B cell (primary cell): Measurements from ENCODE around the gene SEPHS2. TPM values are rescaled to one million over a fixed set of nuclear protein-coding genes. Genes with fewer than 3 reads are reported as not detected.

Experiments
- ATAC-seq: fragments of 200-7000 bp; cut with Tn5 transposase; one replicate; pipeline ENCODE4 v1.10.0; 2021; ENCODE audit warnings: low read depth, mild to moderate bottlenecking, moderate number of reproducible peaks, moderate library complexity
- CTCF ChIA-PET: fragments of 350-600 bp; sonication (Branson Sonifier 250); formaldehyde crosslinking; loops from one replicate; lab custom pipeline; 2021; ENCODE audit warnings: antibody characterized with exemption, inconsistent platforms; lab: Charles Lee
- POLR2A ChIA-PET: fragments of 350-600 bp; sonication (Branson Sonifier 250); formaldehyde crosslinking; loops from one replicate; lab custom pipeline; 2021; ENCODE audit warnings: antibody characterized with exemption; lab: Charles Lee
- DNase-seq: peaks from one replicate; pipeline ENCODE4 v3.0.0; 2013
- H2AFZ ChIP-seq: 2 replicates; pipeline ENCODE4 v1.6.1; 2012; ENCODE audit warnings: mild to moderate bottlenecking, low read depth, low read length; ENCODE audit not compliant: insufficient read depth, poor library complexity, severe bottlenecking
- H3K27ac ChIP-seq, 2 donors: 1 replicate in 1 of 2; 2 replicates in 1 of 2; pipeline ENCODE4 v1.5.1; 2012 to 2013; ENCODE audit warnings: low read length in 2 of 2, mild to moderate bottlenecking in 2 of 2, moderate library complexity in 1 of 2
- H3K27me3 ChIP-seq, 4 experiments: fragments of 200-600 bp in 1 of 4; sonication (generic) in 1 of 4; replicated peaks in 1 of 4; 1 replicate in 2 of 4; 2 replicates in 2 of 4; pipeline versions ENCODE4 v1.6.1 to v1.7.0; 2013 to 2016; ENCODE audit warnings: low read length in 3 of 4, mild to moderate bottlenecking in 2 of 4, mixed read lengths in 1 of 4, moderate library complexity in 1 of 4; ENCODE audit not compliant: insufficient read depth in 4 of 4, control insufficient read depth in 3 of 4; ENCODE audit errors: control extremely low read depth in 1 of 4
- H3K36me3 ChIP-seq, 2 experiments: replicated peaks in 1 of 2; 1 replicate in 1 of 2; 2 replicates in 1 of 2; pipeline versions ENCODE4 v1.6.1 to v1.7.1; 2013; ENCODE audit warnings: low read length in 1 of 2; ENCODE audit not compliant: insufficient read depth in 2 of 2, control insufficient read depth in 1 of 2; ENCODE audit errors: control extremely low read depth in 1 of 2, extremely low read depth in 1 of 2
- H3K4me1 ChIP-seq, 2 donors: fragments of 200-600 bp in 1 of 2; sonication (generic) in 1 of 2; 1 replicate in 1 of 2; 2 replicates in 1 of 2; pipeline versions ENCODE4 v1.5.1 to v1.6.1; 2013 to 2017; ENCODE audit warnings: low read length in 2 of 2; ENCODE audit not compliant: control insufficient read depth in 2 of 2, insufficient read depth in 2 of 2
- H3K4me2 ChIP-seq: replicated peaks from 2 replicates; pipeline ENCODE3; 2012; ENCODE audit warnings: mild to moderate bottlenecking, low read depth, low read length; ENCODE audit not compliant: poor library complexity, severe bottlenecking
- H3K4me3 ChIP-seq, 5 experiments: fragments of 200-600 bp in 1 of 5; sonication (generic) in 1 of 5; 1 replicate in 3 of 5; 2 replicates in 2 of 5; pipeline versions ENCODE4 v1.5.1 to v1.7.0; 2011 to 2016; ENCODE audit warnings: low read length in 4 of 5, mild to moderate bottlenecking in 4 of 5, low read depth in 2 of 5, control low read depth in 1 of 5, moderate library complexity in 1 of 5; ENCODE audit not compliant: insufficient read depth in 1 of 5; ENCODE audit errors: control extremely low read depth in 1 of 5, extremely low read depth in 1 of 5
- H3K79me2 ChIP-seq: fragments of 200-600 bp; sonication (generic); one replicate; pipeline ENCODE4 v1.6.0; 2016; ENCODE audit warnings: low read length; ENCODE audit not compliant: control insufficient read depth, insufficient read depth
- H3K9ac ChIP-seq: fragments of 200-600 bp; sonication (generic); 2 replicates; pipeline ENCODE4 v1.6.1; 2017; ENCODE audit warnings: mild to moderate bottlenecking, low read length, moderate library complexity
- H3K9me3 ChIP-seq, 3 donors: one replicate each; pipeline versions ENCODE4 v1.6.1 to v1.7.1; 2013; ENCODE audit warnings: low read length in 2 of 3; ENCODE audit not compliant: control insufficient read depth in 2 of 3, insufficient read depth in 1 of 3; ENCODE audit errors: control extremely low read depth in 1 of 3
- H4K20me1 ChIP-seq: 2 replicates; pipeline ENCODE4 v1.6.0; 2012; ENCODE audit warnings: mild to moderate bottlenecking, low read length; ENCODE audit not compliant: insufficient read depth, control insufficient read depth, poor library complexity, severe bottlenecking
- H3K27ac Mint-ChIP-seq: one replicate; pipeline ENCODE4 v1.8.0; 2021; ENCODE audit warnings: mixed read lengths
- H3K27me3 Mint-ChIP-seq: one replicate; pipeline ENCODE4 v1.8.0; 2021; ENCODE audit warnings: mixed read lengths
- H3K4me1 Mint-ChIP-seq: one replicate; pipeline ENCODE4 v1.8.0; 2021; ENCODE audit warnings: mixed read lengths
- H3K4me3 Mint-ChIP-seq: one replicate; pipeline ENCODE4 v1.8.0; 2021; ENCODE audit warnings: mixed read lengths
- H3K9me3 Mint-ChIP-seq: one replicate; pipeline ENCODE4 v1.8.0; 2022; ENCODE audit warnings: mixed read lengths; ENCODE audit not compliant: insufficient read depth
- CTCF ChIP-seq: fragments of 200-600 bp; IDR thresholded peaks from one replicate; pipeline ENCODE4 v1.8.0; 2022; ENCODE audit warnings: antibody characterized with exemption, mild to moderate bottlenecking
- EZH2 ChIP-seq: IDR thresholded peaks from 2 replicates; pipeline ENCODE4 v1.6.1; 2012; ENCODE audit warnings: borderline replicate concordance, low read depth, mild to moderate bottlenecking, moderate library complexity, low read length; ENCODE audit not compliant: insufficient read depth, poor library complexity, severe bottlenecking
- WGBS: methylation state at CpG from one replicate; pipeline ENCODE4 v1.1.5; 2013; ENCODE audit warnings: missing lambda C conversion rate; ENCODE audit not compliant: insufficient coverage; 5-methylcytosine and 5-hydroxymethylcytosine counted together
- intact Hi-C: fragments of 100-400 bp; cut with micrococcal nuclease; formaldehyde crosslinking; loops from one replicate; pipeline ENCODE4 v1.10.0; 2022
- polyA plus RNA-seq: library from polyadenylated mRNA; depleted of rRNA; stranded (reverse); fragments of >200 nt; gene quantifications from 2 replicates; pipeline ENCODE4 v1.2.3, GENCODE V29; 2012
- total RNA-seq, 2 donors: library from RNA; stranded (reverse); fragments of 120-200 nt in 1 of 2; gene quantifications; 1 replicate in 1 of 2; 2 replicates in 1 of 2; pipeline versions ENCODE4 v1.2.3 to v1.2.4, GENCODE V29; 2013 to 2022

Gene SEPHS2
- total and polyA plus RNA-seq, 2 donors (not counting 1 experiment from before 2014, with no cell fraction given) = 13.8 to 63.2 TPM

GRCh38 chr16:30429418-30429677, 16.3 kb downstream of the SEPHS2 start:
- POLR2A ChIA-PET = interaction anchor here (0.6 to 2.3 kb wide), 22 partner anchors 11 to 364 kb away, joined by 3 to 18 read pairs (median 5); partner anchors contain the start of genes ALDOA, FBRS, ITGAL and PRR14

More at GRCh38 chr16:30429418-30429677, 16.3 kb downstream of the SEPHS2 start:
- peak overlapping the region; percentile 78 to 98 (median 85) for H3K4me3 ChIP-seq
- CTCF ChIA-PET = interaction anchor here (0.6 to 4.7 kb wide), 49 partner anchors 10 to 337 kb away, joined by 3 to 55 read pairs (median 5); partner anchors contain the start of genes FBRS, ITGAL, SEPHS2 and SEPTIN1
- no peak for DNase-seq
- H3K9ac ChIP-seq = peak overlapping the region; percentile 84
- peaks cover 27% of the 10 kb centered on the region for H3K79me2 ChIP-seq
- no peaks in the 10 kb centered on the region for H4K20me1 ChIP-seq
- no peak overlapping the region for H3K27ac Mint-ChIP-seq
- no peaks in the 10 kb centered on the region for H3K27me3 ChIP-seq
- no peak overlapping the region for H3K4me3 Mint-ChIP-seq
- no peak for ATAC-seq
- peak overlapping the region; percentile 91 for H3K4me2 ChIP-seq
- TF ChIP-seq EZH2 (no peak), CTCF (no peak)
- peak overlapping the region; percentile 48 to 51 for H3K27ac ChIP-seq
- H2AFZ ChIP-seq = peak overlapping the region; percentile 82
- no peaks in the 10 kb centered on the region for H3K9me3 Mint-ChIP-seq
- H3K4me1 Mint-ChIP-seq = peaks cover 15% of the 10 kb centered on the region
- peaks cover 12 to 21% of the 10 kb centered on the region in 2 donors for H3K4me1 ChIP-seq
- no peaks in the 10 kb centered on the region for H3K27me3 Mint-ChIP-seq
- no peaks in the 10 kb centered on the region for H3K9me3 ChIP-seq
- WGBS = 0% methylated on average over 11 of the region's 11 CpGs
- intact Hi-C loops = loop anchor here (1.0 kb wide), 1 partner anchor 11 kb away; no protein-coding TSS in a partner anchor
- peaks cover 5 to 18% of the 10 kb centered on the region in 2 experiments for H3K36me3 ChIP-seq
